A673 (cell line): ENCODE measurements around the gene STK40. TPM values are rescaled to one million over a fixed set of nuclear protein-coding genes. Genes with fewer than 3 reads are reported as not detected.

Experiments
- BruUV-seq: library from RNA; stranded (reverse); fragments of 400-500 nt; replicated peaks from 2 replicates; lab custom pipeline; 2021; lab: Mats Ljungman, UMichigan
- CTCF ChIA-PET: fragments of 300-600 bp; sonication (Branson Sonifier 250); formaldehyde crosslinking; loops from one replicate; lab custom pipeline; 2022; ENCODE audit warnings: antibody characterized with exemption; lab: Charles Lee
- POLR2A ChIA-PET: fragments of 300-600 bp; sonication (Branson Sonifier 250); formaldehyde crosslinking; loops from one replicate; lab custom pipeline; 2022; ENCODE audit warnings: antibody characterized with exemption; ENCODE audit not compliant: low non-redundant PET; lab: Charles Lee
- DNase-seq: peaks from one replicate; pipeline ENCODE4 v3.0.0-alpha.2; 2015; ENCODE audit warnings: low spot score
- H3K27ac ChIP-seq: fragments of 200-600 bp; sonication (generic); 2 replicates; pipeline ENCODE4 v1.5.1; 2016; ENCODE audit warnings: mixed run types, low read depth, mild to moderate bottlenecking, mixed read lengths, antibody characterized with exemption, low read length; ENCODE audit not compliant: poor library complexity, severe bottlenecking
- H3K27me3 ChIP-seq: fragments of 200-600 bp; sonication (generic); replicated peaks from 2 replicates; pipeline ENCODE4 v1.6.1; 2017; ENCODE audit warnings: mixed run types, low read depth, mild to moderate bottlenecking, mixed read lengths, antibody characterized with exemption, low read length; ENCODE audit not compliant: insufficient read depth, poor library complexity
- H3K36me3 ChIP-seq: fragments of 200-600 bp; sonication (generic); 2 replicates; pipeline ENCODE4 v1.6.1; 2016; ENCODE audit warnings: mixed run types, mild to moderate bottlenecking, mixed read lengths, antibody characterized with exemption, low read length; ENCODE audit not compliant: insufficient read depth, poor library complexity, severe bottlenecking
- H3K4me1 ChIP-seq: fragments of 200-600 bp; sonication (generic); 2 replicates; pipeline ENCODE4 v1.6.1; 2017; ENCODE audit warnings: mixed run types, mild to moderate bottlenecking, mixed read lengths, antibody characterized with exemption, low read length; ENCODE audit not compliant: insufficient read depth, poor library complexity, severe bottlenecking
- H3K4me3 ChIP-seq: fragments of 200-600 bp; sonication (generic); 2 replicates; pipeline ENCODE4 v1.5.1; 2016; ENCODE audit warnings: low read depth, mixed run types, mild to moderate bottlenecking, mixed read lengths, low read length; ENCODE audit not compliant: poor library complexity, severe bottlenecking
- H3K9me3 ChIP-seq: fragments of 200-600 bp; sonication (generic); 2 replicates; pipeline ENCODE4 v1.6.1; 2016; ENCODE audit warnings: mixed run types, low read depth, mild to moderate bottlenecking, mixed read lengths, antibody characterized with exemption, low read length; ENCODE audit not compliant: poor library complexity, severe bottlenecking
- CTCF ChIP-seq: fragments of 300-800, 200-600 bp; sonication (generic); conservative IDR thresholded peaks from 2 replicates; pipeline ENCODE4 v1.5.1; 2017; ENCODE audit warnings: low read depth, mild to moderate bottlenecking, antibody characterized with exemption, low read length, moderate library complexity, mixed read lengths
- EZH2 ChIP-seq: fragments of 200-600 bp; sonication (generic); IDR thresholded peaks from 2 replicates; pipeline ENCODE4 v1.6.1; 2017; ENCODE audit warnings: borderline replicate concordance, low read depth, mild to moderate bottlenecking, mixed read lengths, antibody characterized with exemption, low read length; ENCODE audit not compliant: poor library complexity, severe bottlenecking
- intact Hi-C: fragments of 100-400 bp; cut with micrococcal nuclease; formaldehyde crosslinking; loops from one replicate; pipeline ENCODE4 v1.10.0; 2022; ENCODE audit not compliant: unreplicated experiment
- total RNA-seq: library from RNA; stranded (reverse); gene quantifications from 2 replicates; pipeline ENCODE4 v1.2.3, GENCODE V29; 2021

STK40 gene
- total RNA-seq, 1 experiment from 2014 or later = 109 TPM

GRCh38 chr1:36420409-36420808 is 34.7 kb upstream of the STK40 start:
- H3K27ac ChIP-seq = no peak overlapping the region
- H3K4me3 ChIP-seq = no peak overlapping the region
- POLR2A ChIA-PET = no interaction called here
- CTCF ChIA-PET = no interaction called here
- no TSS peak for BruUV-seq
- intact Hi-C loops = loop anchor here (1.0 to 10.0 kb wide), 4 partner anchors 78 to 321 kb away; partner anchors contain the start of gene SH3D21
- peaks cover 5% of the 10 kb centered on the region for H3K4me1 ChIP-seq
- H3K27me3 ChIP-seq = no peaks in the 10 kb centered on the region
- no peaks in the 10 kb centered on the region for H3K36me3 ChIP-seq
- TF ChIP-seq EZH2 (no peak), CTCF (no peak)
- DNase-seq = no peak
- no peaks in the 10 kb centered on the region for H3K9me3 ChIP-seq

- H3K4me3 ChIP-seq = no peak overlapping the region
- H3K27me3 ChIP-seq = no peaks in the 10 kb centered on the region
- no peaks in the 10 kb centered on the region for H3K36me3 ChIP-seq
- TF ChIP-seq CTCF = no peak
- TF ChIP-seq EZH2 = no peak
- ChIA-PET POLR2A (no interaction called here), CTCF (interaction anchor here (0.5 kb wide), 1 partner anchor 21 kb away, joined by 3 read pairs; no protein-coding TSS in a partner anchor)
- no peaks in the 10 kb centered on the region for H3K9me3 ChIP-seq
- no TSS peak for BruUV-seq
- no peak overlapping the region for H3K27ac ChIP-seq
- DNase-seq = no peak
- peaks cover 5% of the 10 kb centered on the region for H3K4me1 ChIP-seq
- intact Hi-C loops = no loop called here
These were observed 33.8 kb upstream of the STK40 start for GRCh38 chr1:36419569-36419968.

- TF ChIP-seq EZH2 (no peak), CTCF (no peak)
- Histone ChIP-seq H3K9me3 (no peaks in the 10 kb centered on the region), H3K4me1 (peaks cover 5% of the 10 kb centered on the region), H3K27me3 (no peaks in the 10 kb centered on the region), H3K27ac (no peak overlapping the region), H3K4me3 (no peak overlapping the region), H3K36me3 (no peaks in the 10 kb centered on the region)
- intact Hi-C loops = no loop called here
- BruUV-seq = no TSS peak
- ChIA-PET POLR2A (no interaction called here), CTCF (interaction anchor here (0.6 kb wide), 2 partner anchors 22 to 639 kb away, joined by 7 to 12 read pairs; no protein-coding TSS in a partner anchor)
- DNase-seq = no peak
These were observed 33.4 kb upstream of the STK40 start for GRCh38 chr1:36419140-36419539.
